ENCODE measurements around the gene TRIM32.

DNA sequence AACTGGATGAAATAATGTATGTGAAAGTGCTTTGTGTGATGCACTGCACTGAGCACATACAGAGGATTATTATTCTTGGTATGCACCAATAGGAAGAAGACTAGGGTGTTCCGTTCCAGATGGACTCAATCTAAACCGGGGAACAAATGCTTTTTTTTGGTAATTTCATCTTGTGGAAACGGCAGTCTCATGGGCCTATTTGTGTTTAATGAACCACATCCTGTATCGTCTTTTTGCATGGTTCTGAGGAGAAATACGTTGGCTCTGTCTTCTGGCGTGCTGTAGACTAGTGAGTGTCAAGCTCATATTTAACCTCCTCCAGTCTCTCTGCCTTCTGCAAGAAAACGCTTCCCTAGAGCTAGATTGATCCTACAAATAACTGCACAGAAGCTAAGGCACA is 30.0 kb downstream of the TRIM32 start:
- TF ChIP-seq, protein P1, sequence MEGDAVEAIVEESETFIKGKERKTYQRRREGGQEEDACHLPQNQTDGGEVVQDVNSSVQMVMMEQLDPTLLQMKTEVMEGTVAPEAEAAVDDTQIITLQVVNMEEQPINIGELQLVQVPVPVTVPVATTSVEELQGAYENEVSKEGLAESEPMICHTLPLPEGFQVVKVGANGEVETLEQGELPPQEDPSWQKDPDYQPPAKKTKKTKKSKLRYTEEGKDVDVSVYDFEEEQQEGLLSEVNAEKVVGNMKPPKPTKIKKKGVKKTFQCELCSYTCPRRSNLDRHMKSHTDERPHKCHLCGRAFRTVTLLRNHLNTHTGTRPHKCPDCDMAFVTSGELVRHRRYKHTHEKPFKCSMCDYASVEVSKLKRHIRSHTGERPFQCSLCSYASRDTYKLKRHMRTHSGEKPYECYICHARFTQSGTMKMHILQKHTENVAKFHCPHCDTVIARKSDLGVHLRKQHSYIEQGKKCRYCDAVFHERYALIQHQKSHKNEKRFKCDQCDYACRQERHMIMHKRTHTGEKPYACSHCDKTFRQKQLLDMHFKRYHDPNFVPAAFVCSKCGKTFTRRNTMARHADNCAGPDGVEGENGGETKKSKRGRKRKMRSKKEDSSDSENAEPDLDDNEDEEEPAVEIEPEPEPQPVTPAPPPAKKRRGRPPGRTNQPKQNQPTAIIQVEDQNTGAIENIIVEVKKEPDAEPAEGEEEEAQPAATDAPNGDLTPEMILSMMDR (IDR thresholded peaks at IDR 0.05 in 2 of 3, conservative IDR thresholded peaks at IDR 0.05 in 1 of 3; ENCODE audit: borderline replicate concordance in 1 of 3, insufficient read depth in 1 of 3, low read depth in 2 of 3, low read length in 2 of 3): no peak
- no peak for TF ChIP-seq EGR1 (IDR thresholded peaks at IDR 0.05; ENCODE audit: low read depth)
